GM21515 (cell line): ENCODE results near the gene ADAMTS2.
"Not testable (repeated sequence)": the region's sequence is repeated elsewhere in the genome, so short reads cannot be mapped to it uniquely, and the experiment has no call there.

Experiments
- ATAC-seq: cut with Tn5 transposase; IDR thresholded peaks from one replicate; pipeline ENCODE4 v1.9.1; 2021; ENCODE audit not compliant: unreplicated experiment

Gene ADAMTS2

DNA sequence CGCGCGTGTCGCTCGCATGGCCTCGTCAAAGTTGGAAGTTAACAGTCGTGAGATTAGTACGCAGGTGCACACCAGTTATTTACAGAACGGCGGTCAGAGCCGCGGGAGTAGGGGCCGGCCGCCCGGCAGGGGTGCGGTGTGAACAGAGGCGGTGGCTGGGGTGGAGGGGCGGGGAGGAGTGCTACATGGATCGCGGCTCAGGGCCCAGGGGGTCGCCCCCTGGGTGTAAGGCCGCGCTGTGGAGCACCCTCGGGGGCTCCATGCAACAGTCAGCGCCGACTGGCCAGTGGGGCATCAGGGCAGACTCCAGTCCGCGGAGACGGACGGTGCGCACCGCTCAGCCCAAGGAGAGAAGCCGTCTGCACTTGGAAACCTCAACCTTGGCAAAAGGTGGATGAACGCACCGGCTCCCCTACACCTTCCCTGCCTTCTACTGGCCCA lies 224.8 kb downstream of the ADAMTS2 start:
- no peak for ATAC-seq

DNA sequence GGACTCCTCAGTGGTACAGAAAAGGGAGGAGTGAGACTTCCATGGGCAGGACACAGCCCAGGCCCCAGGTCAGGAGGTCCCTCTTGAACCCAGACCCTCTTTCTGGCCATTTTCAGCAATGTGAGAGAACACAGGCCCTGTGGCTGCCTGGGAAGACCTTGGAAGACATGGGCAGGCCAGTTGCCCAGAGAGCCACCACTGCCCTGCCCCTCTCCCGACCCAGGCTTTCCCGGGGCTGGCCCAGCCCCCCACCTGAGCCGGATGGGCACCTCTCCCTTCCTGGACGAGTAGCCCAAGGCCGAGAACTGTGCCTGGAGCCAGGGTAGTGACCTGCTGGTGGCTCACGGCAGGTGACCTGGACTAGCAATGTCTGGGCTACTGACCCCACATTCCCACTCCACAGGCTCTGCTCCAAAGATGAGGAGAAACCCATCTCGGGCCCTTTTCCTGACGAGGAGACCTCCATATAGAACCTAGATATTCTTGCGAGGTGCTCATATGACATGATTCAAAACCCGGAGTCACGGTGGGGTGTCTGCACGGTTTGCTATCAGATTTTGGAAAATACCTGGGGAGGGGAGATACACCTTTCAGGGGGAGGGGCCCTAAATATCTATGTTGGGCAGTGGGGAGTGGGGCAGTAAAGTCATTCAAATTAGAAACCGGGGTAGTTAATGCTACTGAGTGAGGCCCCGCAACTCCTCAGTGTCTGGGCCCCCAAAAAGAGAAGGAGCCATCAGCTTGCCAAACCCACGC lies 225.7 kb downstream of the ADAMTS2 start:
- no peak for ATAC-seq

DNA sequence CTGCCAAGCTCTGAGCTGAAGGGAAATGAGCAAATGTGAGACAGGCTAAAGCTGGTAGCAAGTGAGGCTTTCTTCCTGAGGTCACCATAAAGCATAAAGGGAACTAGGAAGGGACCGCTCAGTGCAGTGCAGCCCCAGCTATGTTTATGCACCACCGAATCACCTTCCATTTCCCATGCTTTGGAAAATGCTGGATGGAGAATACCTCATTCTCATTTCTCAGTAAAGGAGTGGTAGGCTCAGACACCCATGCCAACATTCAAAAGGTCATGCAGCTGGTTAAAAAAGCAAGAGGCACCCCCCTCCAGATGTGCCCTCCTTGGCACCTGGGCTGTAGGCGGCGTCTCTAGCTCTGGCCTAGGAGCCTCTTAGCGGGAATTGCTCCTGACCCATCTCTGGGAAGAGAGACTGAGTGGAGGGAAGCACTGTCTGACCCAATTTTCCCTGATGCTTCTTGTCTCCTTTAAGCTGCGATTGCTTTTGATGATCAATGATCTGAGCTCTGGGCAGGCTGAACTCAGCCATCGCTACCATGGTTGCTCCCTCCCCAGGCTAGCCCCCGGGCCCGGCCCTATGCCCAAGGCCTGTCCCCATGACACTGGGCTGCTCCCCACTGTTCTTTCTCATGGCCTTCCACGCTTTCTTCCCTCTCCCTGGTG lies 226.4 kb downstream of the ADAMTS2 start:
- ATAC-seq = no peak

DNA sequence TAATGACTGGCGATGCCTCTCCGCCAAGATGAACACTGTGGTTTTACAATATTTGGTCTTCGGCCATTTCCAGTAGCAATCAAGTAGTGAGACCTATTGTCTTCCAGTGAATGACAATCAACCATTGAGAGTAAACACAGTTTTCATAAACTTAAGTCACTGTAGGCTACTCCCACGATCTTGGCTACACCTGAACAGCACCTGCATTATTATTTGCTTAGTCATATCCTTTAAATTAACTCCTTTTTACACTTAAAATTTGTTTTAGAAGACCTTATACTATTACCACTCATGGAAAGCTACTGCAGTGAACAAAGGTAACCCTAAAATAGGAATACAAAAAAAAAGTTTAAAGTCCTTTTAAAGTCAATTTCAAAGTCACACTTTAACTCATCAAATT lies 226.9 kb downstream of the ADAMTS2 start:
- ATAC-seq = no peak

DNA sequence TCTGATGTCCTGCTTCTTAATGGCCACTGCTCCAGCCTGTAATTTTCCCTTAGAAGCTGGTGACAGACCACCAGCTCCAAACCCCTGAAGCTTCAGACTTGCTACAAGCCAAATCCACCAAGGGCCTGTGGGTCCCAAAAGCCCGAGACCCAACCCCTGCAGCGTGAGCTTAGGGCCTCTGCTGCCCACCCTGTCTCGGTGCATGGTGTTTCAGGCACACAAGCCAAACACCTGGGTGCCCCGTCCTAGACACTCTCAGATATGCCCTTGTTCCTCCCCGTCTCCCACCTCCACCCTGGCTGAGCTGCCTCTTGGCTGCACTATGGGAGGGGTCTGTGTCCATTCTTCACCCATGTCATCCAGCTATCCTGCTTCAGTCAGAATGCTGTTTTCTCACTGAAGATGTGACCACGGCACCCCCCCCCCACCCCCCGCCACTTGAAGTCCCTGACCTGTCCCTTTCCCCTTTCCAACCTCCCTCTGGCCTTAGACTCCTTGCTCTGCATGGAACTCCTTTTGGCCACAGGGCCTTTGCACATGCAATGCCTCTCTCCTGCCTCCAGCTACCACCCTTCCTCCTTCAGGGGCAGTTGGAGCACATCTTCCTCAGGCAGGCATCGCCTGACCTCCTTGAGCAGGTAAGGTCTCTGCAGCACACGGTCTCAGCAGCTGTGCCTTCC lies 229.3 kb downstream of the ADAMTS2 start:
- no peak for ATAC-seq

DNA sequence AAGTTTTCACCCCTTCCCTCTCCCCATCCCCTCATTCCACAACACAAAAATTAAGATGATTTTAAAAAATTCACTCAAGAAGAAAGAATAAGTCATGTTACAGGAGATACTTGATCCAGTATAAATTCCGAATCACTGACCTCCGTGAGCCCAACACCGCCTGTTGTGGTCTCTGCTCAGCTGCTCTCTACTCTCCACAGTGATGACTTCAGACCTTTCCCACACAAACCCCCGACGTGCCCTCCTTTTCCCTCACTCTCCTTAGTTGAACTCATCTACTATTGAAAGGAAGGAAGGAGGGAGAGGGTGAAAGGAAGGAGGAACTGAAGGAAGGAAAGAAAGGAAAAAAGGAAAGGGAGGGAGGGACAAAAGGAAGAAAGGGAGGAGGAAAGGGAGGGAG lies 230.0 kb downstream of the ADAMTS2 start:
- ATAC-seq = no peak

DNA sequence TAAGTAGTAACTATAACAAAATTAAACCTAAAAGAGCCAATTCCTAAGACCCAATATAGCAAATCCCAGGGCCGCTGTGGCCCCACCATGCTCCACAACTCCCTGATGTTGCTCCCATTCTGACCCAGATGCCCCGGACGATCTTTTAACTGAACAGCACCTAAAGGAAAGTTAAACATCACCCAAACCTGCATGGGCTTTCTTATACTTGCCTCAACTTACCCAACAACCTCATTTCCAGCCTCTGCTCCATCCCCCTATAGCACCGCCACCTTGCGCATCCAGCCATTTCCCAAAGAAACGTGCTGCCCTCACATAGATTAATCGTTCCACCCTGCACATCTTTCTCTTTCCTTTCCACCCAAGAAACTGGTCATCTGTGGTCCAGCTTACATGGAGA lies 230.5 kb downstream of the ADAMTS2 start:
- ATAC-seq = no peak

DNA sequence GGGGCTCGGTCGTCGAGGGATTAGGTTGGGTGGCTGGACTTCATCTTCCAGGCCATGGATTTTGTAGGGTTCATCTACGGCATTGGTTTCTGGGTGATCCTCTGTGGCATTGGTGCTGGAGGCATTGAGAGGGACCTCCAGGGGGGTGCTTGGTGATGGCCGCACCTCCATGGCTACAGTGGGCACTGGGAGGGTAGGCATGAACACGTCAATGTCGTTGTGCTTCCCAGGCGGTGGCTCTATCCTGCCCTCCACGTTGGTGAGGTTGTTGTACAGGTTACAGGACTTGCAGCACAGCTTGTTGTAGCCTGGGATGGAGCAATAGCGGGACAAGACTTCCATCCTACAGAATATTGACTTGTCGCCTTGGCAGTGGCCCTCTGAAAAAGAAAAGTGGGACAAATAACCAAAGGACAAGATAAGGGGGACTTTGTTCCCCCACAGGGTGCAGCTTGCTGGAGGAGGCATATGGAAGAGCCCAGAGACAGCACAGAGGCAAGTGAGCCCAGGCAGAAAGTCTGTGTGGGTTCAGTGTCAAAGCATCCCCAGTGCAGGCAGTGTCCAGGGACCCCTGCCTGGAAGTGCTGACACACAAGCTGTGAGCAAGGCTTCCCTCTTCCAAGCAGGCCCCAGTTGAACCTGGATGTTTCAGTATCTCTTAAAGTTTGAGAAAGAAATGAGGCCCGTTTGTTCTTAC lies 231.2 kb downstream of the ADAMTS2 start:
- ATAC-seq = no peak

DNA sequence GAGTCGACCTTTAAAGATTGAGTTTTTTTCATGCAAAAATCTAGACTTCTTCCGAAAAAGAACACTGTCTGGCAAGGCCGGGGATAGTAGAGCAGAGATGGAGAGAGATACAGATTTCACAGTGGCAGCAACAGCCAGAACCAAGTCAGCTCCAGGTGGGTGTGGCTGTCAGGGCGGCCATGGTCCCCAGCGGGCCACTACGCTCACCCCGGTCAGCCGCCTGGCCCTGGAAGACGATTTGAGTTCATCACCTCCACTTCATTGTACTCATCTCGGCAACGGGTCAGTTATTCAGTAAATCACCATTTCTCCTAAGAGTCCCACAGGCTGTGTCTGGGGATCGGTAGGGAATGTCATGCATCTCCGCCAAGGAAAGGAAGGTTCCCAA lies 232.1 kb downstream of the ADAMTS2 start:
- ATAC-seq = no peak

DNA sequence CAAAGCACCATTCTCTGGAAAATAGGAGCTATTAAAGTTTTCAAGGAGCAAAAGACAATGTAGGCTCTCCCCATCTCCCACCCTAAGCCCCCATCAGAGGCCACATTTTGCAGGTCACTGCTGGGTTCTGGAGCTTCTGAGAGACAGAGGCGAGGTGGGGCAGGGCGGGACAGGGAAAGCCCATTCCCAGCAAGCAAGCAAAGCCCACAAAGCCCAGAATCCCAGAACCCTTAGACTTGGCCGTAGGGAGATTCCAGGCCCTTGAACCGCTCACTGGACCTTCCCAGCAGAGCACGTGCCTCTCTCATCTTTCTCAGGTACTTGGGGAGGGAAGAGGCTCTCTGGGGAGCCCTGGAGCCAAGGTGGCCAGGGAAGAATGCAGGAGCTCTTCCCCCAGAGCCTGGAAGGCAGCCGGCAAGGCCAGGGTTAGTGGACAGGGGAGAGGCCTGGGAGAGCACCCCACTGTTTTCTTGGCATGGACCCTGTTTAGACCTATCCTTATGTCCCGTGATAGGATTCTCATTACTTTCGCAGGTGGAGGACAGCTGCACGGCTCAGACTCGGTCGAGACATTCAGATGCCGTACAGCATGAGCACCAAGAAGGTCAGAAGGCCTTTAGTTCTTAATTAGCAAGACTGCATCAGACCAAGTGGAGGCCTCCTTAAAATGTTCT lies 232.7 kb downstream of the ADAMTS2 start:
- no peak for ATAC-seq

DNA sequence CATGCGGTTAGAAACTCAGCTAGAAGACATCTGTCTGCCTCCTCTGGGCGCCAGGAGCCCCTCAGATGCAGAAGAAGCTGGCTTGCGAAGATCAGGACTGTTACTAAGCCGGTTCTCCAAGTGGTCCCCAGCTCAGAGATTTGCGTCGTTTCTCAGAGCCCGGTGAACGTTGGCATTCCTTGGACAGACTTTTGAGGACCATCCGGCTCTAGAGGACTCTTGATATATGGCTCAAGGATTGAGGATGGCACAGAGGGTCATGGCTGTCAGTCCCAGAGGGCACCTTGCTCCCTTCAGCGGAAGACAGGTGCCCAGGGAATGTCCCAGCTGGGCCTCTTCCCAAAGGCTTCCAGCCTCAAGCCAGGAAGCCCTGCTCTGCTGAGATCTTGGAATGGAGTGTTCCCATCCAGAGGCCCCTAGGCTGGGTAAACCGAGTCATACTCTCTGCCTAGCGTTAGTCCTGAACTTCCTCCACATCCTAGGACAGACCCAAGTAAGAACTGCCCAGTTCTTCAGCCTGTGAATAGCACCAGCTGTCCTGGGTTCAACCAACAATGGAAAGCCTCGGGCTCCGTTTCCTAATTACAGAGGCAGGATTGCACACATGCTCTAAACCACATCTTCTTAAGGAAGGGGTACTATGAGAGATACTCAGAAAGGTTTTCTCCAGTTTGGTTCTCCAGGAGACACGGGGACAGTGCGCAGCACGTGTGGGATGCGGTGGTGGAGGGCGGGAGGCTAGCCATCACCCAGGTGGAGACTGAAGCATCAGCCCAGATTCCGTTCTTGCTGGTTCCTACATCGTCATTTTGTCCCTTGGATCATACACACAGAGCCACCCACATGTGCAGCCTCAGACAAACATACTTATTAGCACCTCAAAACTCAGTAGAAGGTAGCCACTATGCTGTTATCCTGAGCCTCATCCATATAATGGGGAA lies 233.7 kb downstream of the ADAMTS2 start:
- ATAC-seq = no peak

DNA sequence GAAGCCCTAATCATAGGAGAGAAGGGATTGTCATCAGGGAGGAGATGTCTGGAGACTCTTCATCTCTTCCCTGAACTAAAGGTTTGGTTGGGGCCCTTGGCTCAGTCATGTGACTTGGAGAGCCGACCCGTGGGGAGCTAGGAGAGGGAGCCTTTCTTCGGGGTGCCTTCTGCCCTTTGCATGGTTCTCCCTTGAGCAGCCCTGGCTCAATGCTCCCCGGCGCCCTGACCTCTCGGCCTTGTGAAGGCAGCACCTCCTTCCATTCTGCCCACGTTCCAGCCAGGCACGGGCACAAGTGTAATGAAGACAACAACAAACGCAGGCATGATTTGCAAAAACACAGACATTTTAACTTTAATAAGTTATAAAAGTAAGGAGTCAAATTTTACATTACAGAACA lies 234.7 kb downstream of the ADAMTS2 start:
- no peak for ATAC-seq

DNA sequence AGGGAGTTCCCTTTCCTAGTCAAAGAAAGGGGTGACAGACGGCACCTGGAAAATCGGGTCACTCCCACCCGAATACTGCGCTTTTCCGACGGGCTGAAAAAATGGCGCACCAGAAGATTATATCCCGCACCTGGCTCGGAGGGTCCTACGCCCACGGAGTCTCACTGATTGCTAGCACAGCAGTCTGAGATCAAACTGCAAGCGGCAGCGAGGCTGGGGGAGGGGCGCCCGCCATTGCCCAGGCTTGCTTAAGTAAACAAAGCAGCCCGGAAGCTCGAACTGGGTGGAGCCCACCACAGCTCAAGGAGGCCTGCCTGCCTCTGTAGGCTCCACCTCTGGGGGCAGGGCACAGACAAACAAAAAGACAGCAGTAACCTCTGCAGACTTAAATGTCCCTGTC lies 244.0 kb downstream of the ADAMTS2 start:
- ATAC-seq = not testable (repeated sequence)

DNA sequence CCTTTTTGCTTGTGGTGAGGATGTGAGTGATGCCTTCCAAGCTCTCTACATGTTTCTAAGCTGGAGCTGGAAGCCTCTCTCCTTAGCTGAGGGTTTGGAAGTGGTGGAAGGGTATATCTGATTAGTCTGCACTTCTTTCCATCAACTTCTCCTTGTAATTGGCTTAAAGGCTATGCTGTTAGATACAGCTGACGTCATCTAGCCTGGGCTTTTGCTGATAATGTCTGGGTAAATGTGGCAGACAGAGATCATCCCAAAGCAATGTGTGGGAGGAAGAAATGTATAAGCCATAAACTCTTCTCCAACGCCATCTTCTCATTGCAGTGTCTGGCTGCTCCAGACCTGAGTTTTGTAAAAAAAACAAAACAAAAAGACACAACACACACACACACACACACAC lies 255.8 kb downstream of the ADAMTS2 start:
- ATAC-seq = no peak

DNA sequence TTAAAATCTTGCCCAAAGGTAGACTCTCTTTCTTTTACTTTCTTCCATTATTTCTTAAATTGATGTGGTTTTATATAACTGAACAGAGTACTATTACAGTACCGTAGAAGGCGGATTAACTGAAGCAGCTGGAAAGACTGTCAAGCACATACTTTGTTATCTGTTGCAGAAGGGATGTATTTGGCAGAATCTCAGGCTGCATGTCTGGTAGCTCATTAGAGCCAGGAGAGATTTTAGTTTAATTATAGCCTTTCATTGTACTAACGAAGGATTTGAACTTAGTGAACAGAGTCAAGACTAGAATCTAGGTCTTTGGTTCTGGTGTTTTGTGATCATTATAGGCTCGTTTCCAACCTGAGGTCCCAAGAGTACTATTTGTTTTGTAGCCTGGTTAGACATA lies 264.5 kb downstream of the ADAMTS2 start:
- ATAC-seq = no peak

DNA sequence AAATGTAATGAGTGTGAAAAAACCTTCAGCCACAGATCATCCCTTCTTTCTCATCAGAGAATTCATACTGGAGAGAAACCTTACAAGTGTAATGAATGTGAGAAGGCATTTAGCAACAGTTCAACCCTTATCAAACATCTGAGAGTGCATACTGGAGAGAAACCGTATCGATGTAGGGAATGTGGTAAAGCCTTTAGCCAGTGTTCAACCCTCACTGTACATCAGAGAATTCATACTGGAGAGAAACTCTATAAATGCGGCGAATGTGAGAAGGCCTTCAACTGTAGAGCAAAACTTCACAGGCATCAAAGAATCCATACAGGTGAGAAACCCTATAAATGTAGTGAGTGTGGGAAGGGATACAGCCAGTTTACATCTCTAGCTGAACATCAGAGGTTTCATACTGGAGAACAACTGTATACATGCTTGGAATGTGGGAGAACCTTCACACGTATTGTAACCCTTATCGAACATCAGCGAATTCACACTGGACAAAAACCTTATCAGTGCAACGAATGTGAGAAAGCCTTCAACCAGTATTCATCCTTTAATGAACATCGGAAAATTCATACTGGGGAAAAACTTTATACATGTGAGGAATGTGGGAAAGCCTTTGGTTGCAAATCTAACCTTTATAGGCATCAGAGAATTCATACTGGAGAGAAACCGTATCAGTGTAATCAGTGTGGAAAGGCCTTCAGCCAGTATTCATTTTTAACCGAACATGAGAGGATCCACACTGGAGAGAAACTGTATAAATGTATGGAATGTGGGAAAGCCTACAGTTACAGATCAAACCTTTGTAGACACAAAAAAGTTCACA lies 265.9 kb downstream of the ADAMTS2 start:
- ATAC-seq = no peak

DNA sequence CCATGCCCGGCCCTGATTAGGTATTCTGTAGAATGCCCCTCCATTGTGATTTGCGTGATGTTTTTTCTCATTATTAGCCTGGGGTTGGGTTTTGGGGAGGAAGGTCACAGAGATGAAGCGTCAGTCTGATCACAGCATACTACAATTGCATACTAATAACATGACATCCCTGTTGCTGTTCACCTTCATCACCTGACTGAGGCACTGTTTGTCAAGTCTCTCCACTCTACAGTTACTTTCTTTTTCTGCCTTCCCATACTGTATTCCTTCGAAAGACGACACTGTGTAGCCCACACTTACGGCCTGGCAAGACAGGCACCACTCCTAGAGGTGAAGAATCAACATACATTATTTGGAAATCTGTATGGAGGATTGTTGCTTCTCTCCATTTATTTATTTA lies 279.6 kb downstream of the ADAMTS2 start:
- no peak for ATAC-seq

DNA sequence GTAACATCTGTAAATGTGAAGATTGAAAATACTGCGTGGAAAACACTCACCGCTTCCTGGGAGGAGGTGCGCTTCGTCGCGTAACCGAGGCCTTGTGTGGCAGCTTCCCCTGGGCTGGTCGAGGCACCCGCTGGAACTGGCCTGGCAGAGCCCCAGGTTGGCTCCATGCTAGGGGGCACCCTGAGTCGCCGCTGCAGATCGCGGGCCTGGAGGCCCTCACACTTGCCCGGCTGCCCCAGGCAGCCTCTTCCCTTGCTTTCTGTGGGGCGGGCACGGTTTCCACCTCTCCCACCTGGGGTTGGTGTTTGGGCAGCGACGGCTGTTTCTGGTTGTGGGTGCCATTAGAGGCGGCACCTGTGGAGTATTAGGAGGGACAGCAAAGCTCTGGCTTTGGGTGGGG lies 284.2 kb downstream of the ADAMTS2 start:
- ATAC-seq = no peak
